GM21786 (cell line): ENCODE data around the gene PNLIPRP2.

Experiments
- ATAC-seq: cut with Tn5 transposase; IDR thresholded peaks from one replicate; pipeline ENCODE4 v1.9.1; 2021; ENCODE audit not compliant: unreplicated experiment

Gene PNLIPRP2

GRCh38 chr10:116654816-116655215 is 34.1 kb downstream of the PNLIPRP2 start:
- no peak for ATAC-seq

- ATAC-seq: no peak
Measured at GRCh38 chr10:116655568-116655967, 34.8 kb downstream of the PNLIPRP2 start.

- ATAC-seq: no peak
Measured at GRCh38 chr10:116656044-116656443, 35.3 kb downstream of the PNLIPRP2 start.

- ATAC-seq: no peak
Measured at GRCh38 chr10:116657863-116658551, 37.3 kb downstream of the PNLIPRP2 start.

GRCh38 chr10:116659049-116659670 is 38.4 kb downstream of the PNLIPRP2 start:
- ATAC-seq: no peak

GRCh38 chr10:116660860-116661259 is 40.1 kb downstream of the PNLIPRP2 start:
- ATAC-seq: no peak

- no peak for ATAC-seq
Measured at GRCh38 chr10:116663342-116663741, 42.6 kb downstream of the PNLIPRP2 start.

- ATAC-seq: no peak
Measured at GRCh38 chr10:116664631-116665030, 43.9 kb downstream of the PNLIPRP2 start.

GRCh38 chr10:116665541-116666125 is 44.9 kb downstream of the PNLIPRP2 start:
- no peak for ATAC-seq

GRCh38 chr10:116667484-116667883 is 46.7 kb downstream of the PNLIPRP2 start:
- ATAC-seq: no peak

- no peak for ATAC-seq
Measured at GRCh38 chr10:116668018-116668417, 47.3 kb downstream of the PNLIPRP2 start.

- ATAC-seq: no peak
Measured at GRCh38 chr10:116668446-116668845, 47.7 kb downstream of the PNLIPRP2 start.

GRCh38 chr10:116669080-116669479 is 48.3 kb downstream of the PNLIPRP2 start:
- ATAC-seq: no peak

- no peak for ATAC-seq
Measured at GRCh38 chr10:116669832-116670644, 49.3 kb downstream of the PNLIPRP2 start.

GRCh38 chr10:116670706-116671105 is 50.0 kb downstream of the PNLIPRP2 start:
- no peak for ATAC-seq

GRCh38 chr10:116671274-116671926 is 50.6 kb downstream of the PNLIPRP2 start:
- ATAC-seq: no peak

- ATAC-seq: no peak
Measured at GRCh38 chr10:116672891-116673290, 52.1 kb downstream of the PNLIPRP2 start.

GRCh38 chr10:116673866-116674265 is 53.1 kb downstream of the PNLIPRP2 start:
- ATAC-seq: no peak

- no peak for ATAC-seq
Measured at GRCh38 chr10:116674901-116675423, 54.2 kb downstream of the PNLIPRP2 start.

GRCh38 chr10:116676118-116676517 is 55.4 kb downstream of the PNLIPRP2 start:
- no peak for ATAC-seq

- ATAC-seq: no peak
Measured at GRCh38 chr10:116676633-116677032, 55.9 kb downstream of the PNLIPRP2 start.
